Measurements from ENCODE around the gene SCNN1A.

DNA sequence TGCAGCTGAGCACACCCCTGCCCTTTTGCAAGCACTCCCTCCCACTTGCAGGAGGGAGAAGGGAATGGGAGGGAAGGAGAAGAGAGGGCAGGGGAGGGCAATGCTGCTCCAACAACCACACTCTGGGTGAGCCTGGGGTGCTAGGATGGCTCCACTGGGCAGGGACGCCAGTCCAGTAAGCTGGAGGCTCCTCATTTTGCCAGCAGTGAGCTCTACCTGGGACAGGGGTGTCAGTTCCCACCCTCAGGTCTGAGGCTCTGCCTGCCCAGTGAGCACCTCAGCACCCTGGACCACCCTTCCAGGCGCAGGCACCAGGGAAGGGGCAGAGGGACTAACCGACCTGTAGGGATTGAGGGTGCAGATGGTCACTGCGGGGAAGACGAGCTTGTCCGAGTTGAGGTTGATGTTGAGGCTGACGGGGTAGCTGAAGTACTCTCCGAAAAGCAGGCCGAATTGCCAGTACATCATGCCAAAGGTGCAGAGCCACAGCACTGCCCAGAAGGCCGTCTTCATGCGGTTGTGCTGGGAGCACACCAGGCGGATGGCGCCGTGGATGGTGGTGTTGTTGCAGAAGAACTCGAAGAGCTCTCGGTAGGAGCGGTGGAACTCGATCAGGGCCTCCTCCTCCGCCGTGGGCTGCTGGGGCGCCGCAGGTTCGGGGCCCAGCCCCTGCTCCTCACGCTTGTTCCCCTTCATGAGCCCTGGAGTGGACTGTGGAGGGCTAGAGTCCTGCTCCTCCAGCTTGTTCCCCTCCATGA is 1.2 kb downstream of the SCNN1A start:
- TF ChIP-seq, protein P1, sequence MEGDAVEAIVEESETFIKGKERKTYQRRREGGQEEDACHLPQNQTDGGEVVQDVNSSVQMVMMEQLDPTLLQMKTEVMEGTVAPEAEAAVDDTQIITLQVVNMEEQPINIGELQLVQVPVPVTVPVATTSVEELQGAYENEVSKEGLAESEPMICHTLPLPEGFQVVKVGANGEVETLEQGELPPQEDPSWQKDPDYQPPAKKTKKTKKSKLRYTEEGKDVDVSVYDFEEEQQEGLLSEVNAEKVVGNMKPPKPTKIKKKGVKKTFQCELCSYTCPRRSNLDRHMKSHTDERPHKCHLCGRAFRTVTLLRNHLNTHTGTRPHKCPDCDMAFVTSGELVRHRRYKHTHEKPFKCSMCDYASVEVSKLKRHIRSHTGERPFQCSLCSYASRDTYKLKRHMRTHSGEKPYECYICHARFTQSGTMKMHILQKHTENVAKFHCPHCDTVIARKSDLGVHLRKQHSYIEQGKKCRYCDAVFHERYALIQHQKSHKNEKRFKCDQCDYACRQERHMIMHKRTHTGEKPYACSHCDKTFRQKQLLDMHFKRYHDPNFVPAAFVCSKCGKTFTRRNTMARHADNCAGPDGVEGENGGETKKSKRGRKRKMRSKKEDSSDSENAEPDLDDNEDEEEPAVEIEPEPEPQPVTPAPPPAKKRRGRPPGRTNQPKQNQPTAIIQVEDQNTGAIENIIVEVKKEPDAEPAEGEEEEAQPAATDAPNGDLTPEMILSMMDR (IDR thresholded peaks at IDR 0.05; ENCODE audit: low read length), result no peak
- no peak for TF ChIP-seq EZH2 (IDR thresholded peaks at IDR 0.05; ENCODE audit: borderline replicate concordance, low read length)

Data from OCI-LY1 (cell line).